Neural cell (in vitro differentiated cells): ENCODE results near the gene RABL6.

Source experiments
- EZH2 ChIP-seq: fragments of 200-600, 300-800 bp; shearing (Covaris generic), sonication (generic); IDR thresholded peaks from 2 replicates; pipeline ENCODE4 v1.6.1; 2014; ENCODE audit warnings: antibody characterized with exemption, low read length, borderline replicate concordance, mild to moderate bottlenecking; ENCODE audit not compliant: insufficient read depth, poor library complexity, severe bottlenecking
- MXI1 ChIP-seq: fragments of 450-650 bp; conservative IDR thresholded peaks from 2 replicates; pipeline ENCODE4 v1.6.1; 2014; ENCODE audit warnings: antibody characterized with exemption, mild to moderate bottlenecking; ENCODE audit not compliant: poor library complexity, severe bottlenecking
- POLR2AphosphoS5 ChIP-seq: IDR thresholded peaks from 2 replicates; pipeline ENCODE4 v1.6.1; 2012
- RAD21 ChIP-seq: fragments of 450-650 bp; conservative IDR thresholded peaks from 2 replicates; pipeline ENCODE4 v1.6.1; 2014; ENCODE audit warnings: antibody characterized with exemption, mild to moderate bottlenecking, moderate library complexity
- TAF1 ChIP-seq: IDR thresholded peaks from 2 replicates; pipeline ENCODE4 v1.6.1; 2012; ENCODE audit warnings: low read depth
- TF ChIP-seq, protein P1 (sequence below): fragments of 450-650 bp; IDR thresholded peaks from 2 replicates; pipeline ENCODE4 v1.5.1; 2014; ENCODE audit warnings: antibody characterized with exemption, mild to moderate bottlenecking, moderate library complexity; ENCODE audit not compliant: poor library complexity, severe bottlenecking

DNA sequence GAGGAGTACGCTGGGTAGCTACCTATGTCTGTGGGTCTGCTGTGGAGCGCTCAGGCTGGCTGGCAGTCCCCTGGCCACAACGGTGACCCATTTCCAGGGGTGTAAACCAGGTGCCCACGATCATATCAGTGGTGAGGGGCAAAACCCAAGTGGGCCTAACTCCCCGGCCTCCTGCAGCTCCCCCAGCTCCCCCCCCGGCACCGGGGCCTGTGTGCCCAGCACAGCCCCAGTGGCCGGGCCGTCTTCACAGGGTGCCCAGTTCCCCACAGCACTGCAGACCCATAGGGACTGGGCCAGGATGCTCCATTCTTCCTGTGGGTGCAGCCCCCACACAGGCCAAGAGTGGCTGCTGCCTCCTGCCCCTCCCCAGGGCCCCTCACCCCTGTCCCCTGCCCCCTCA is 48.7 kb upstream of the RABL6 start:
- TF ChIP-seq MXI1 (no peak), POLR2AphosphoS5 (no peak), TAF1 (no peak), EZH2 (no peak), RAD21 (no peak)
- TF ChIP-seq, protein P1, sequence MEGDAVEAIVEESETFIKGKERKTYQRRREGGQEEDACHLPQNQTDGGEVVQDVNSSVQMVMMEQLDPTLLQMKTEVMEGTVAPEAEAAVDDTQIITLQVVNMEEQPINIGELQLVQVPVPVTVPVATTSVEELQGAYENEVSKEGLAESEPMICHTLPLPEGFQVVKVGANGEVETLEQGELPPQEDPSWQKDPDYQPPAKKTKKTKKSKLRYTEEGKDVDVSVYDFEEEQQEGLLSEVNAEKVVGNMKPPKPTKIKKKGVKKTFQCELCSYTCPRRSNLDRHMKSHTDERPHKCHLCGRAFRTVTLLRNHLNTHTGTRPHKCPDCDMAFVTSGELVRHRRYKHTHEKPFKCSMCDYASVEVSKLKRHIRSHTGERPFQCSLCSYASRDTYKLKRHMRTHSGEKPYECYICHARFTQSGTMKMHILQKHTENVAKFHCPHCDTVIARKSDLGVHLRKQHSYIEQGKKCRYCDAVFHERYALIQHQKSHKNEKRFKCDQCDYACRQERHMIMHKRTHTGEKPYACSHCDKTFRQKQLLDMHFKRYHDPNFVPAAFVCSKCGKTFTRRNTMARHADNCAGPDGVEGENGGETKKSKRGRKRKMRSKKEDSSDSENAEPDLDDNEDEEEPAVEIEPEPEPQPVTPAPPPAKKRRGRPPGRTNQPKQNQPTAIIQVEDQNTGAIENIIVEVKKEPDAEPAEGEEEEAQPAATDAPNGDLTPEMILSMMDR = no peak
